ENCODE results near the gene ACTR6. TPM values are rescaled to one million over a fixed set of nuclear protein-coding genes. Genes with fewer than 3 reads are reported as not detected.

Gene ACTR6
- total and polyA plus RNA-seq, 10 of the 15 experiments (the other 5 are each of a cell fraction or from before 2014, with no cell fraction given) = 17.4 to 62.4 (median 40.5) TPM

GRCh38 chr12:100258127-100258526 is 57.5 kb downstream of the ACTR6 start:
- intact Hi-C loops (cut with micrococcal nuclease; ENCODE audit: unreplicated experiment) = no loop called here
- no peaks in the 10 kb centered on the region for H4K20me1 ChIP-seq (ENCODE audit: control insufficient read depth, insufficient read depth)
- no peaks in the 10 kb centered on the region for H3K36me3 ChIP-seq (ENCODE audit: control insufficient read depth in 2 of 2, insufficient read depth in 2 of 2, low read length in 1 of 2)
- CTCF ChIA-PET = no interaction called here
- H3K9ac ChIP-seq (ENCODE audit: control insufficient read depth, insufficient read depth, low read length) = no peak overlapping the region
- H3K4me1 ChIP-seq (ENCODE audit: control insufficient read depth, insufficient read depth, low read length) = no peaks in the 10 kb centered on the region
- SMC1A ChIA-PET (ENCODE audit: uncharacterized antibody, unreplicated experiment) = interaction anchor here (0.8 to 1.1 kb wide), 2 partner anchors 9 to 13 kb away, joined by 3 read pairs; partner anchors contain the start of genes DEPDC4 and SCYL2
- FAIRE-seq = no peak
- H3K27ac ChIP-seq (ENCODE audit: control insufficient read depth, insufficient read depth) = no peak overlapping the region
- H2AFZ ChIP-seq (ENCODE audit: control insufficient read depth, low read depth, low read length) = no peak overlapping the region
- no peak for DNase-seq (ENCODE audit: low read depth, low spot score)
- no peak overlapping the region for H3K4me2 ChIP-seq (ENCODE audit: control insufficient read depth, insufficient read depth)
- no peak for ATAC-seq
- no peak overlapping the region for H3K4me3 ChIP-seq
- POLR2A ChIA-PET = no interaction called here
- in situ Hi-C loops (cut with MboI) = no loop called here
- TF ChIP-seq CTCF (IDR thresholded peaks at IDR 0.05 in 2 of 3, conservative IDR thresholded peaks at IDR 0.05 in 1 of 3; ENCODE audit: control insufficient read depth in 2 of 3, extremely low read depth in 1 of 3, insufficient read depth in 1 of 3, low read depth in 3 of 3, low read length in 3 of 3) (no peak), SMC3 (IDR thresholded peaks at IDR 0.05; ENCODE audit: borderline replicate concordance, low read length) (no peak), ZNF622 (IDR thresholded peaks at IDR 0.05) (no peak), MEF2A (IDR thresholded peaks at IDR 0.05; ENCODE audit: insufficient read depth, low read depth, low read length) (no peak), BACH1 (IDR thresholded peaks at IDR 0.05; ENCODE audit: borderline replicate concordance) (no peak), POLR2A (IDR thresholded peaks at IDR 0.05; ENCODE audit: low read depth, low read length) (no peak), RB1 (IDR thresholded peaks at IDR 0.05; ENCODE audit: borderline replicate concordance) (no peak), ATF3 (IDR thresholded peaks at IDR 0.05; ENCODE audit: borderline replicate concordance, extremely low read depth, low read depth, low read length) (no peak), MTA2 (IDR thresholded peaks at IDR 0.05; ENCODE audit: low read depth) (no peak), IKZF2 (IDR thresholded peaks at IDR 0.05) (no peak), E4F1 (IDR thresholded peaks at IDR 0.05; ENCODE audit: borderline replicate concordance, partially characterized antibody) (no peak), YBX1 (IDR thresholded peaks at IDR 0.05) (no peak), ETV6 (conservative IDR thresholded peaks at IDR 0.05 in 1 of 2, IDR thresholded peaks at IDR 0.05 in 1 of 2; ENCODE audit: borderline replicate concordance in 1 of 2, low read depth in 1 of 2) (no peak), DPF2 (IDR thresholded peaks at IDR 0.05) (no peak), ESRRA (IDR thresholded peaks at IDR 0.05; ENCODE audit: low read length) (no peak), TCF7 (IDR thresholded peaks at IDR 0.05; ENCODE audit: borderline replicate concordance) (no peak)
- no TSS peak for BruUV-seq (replicated peaks)
- H3K79me2 ChIP-seq (ENCODE audit: control insufficient read depth, insufficient read depth, low read length) = no peaks in the 10 kb centered on the region
- 90% methylated on average over 1 of the region's 1 CpG for whole genome bisulfite sequencing (ENCODE audit: insufficient coverage, insufficient replicate concordance, low lambda C conversion rate, missing lambda C conversion rate)
- H3K9me3 ChIP-seq (replicated peaks; ENCODE audit: control insufficient read depth, insufficient read depth, low read length) = no peaks in the 10 kb centered on the region
- no peaks in the 10 kb centered on the region for H3K27me3 ChIP-seq (replicated peaks in 1 of 2; ENCODE audit: control insufficient read depth in 2 of 2, insufficient read depth in 2 of 2, low read length in 1 of 2)
- RAD21 ChIA-PET (ENCODE audit: unreplicated experiment) = no interaction called here

All from GM12878 (cell line).